MM.1S (cell line): Measurements from ENCODE around the gene NDFIP1.

Experiments
- EZH2 ChIP-seq: fragments of 300-600 bp; sonication (generic); optimal IDR thresholded peaks from 2 replicates; pipeline ENCODE3; 2017; ENCODE audit warnings: low read depth, mild to moderate bottlenecking, antibody characterized with exemption, low read length, mixed read lengths
- EZH2phosphoT487 ChIP-seq: fragments of 300-600 bp; sonication (generic); IDR thresholded peaks from 2 replicates; pipeline ENCODE4 v1.6.1; 2018; ENCODE audit warnings: antibody characterized with exemption, low read length
- TF ChIP-seq, protein P1 (sequence below): fragments of 300-600 bp; sonication (generic); IDR thresholded peaks from 2 replicates; pipeline ENCODE4 v1.5.1; 2016; ENCODE audit warnings: antibody characterized with exemption, low read length, mixed read lengths

DNA sequence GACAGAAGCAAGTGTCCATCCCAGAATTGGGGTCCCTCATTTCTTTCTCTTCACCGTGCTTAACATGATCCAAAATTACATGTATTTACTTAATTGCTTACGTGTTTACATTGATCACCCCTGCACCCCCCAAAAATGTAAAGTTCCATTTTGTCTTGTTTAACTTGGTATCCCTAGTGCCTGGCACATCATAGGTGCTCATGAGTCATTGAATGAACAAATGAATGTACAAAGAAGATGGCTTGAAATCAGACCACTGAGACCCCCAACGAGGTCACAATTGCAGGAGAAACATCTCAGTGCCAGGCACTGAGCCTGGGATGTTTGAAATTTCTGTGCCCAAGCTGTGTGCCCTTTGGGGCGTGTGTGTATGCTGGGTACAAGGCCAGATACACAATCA is 45.2 kb upstream of the NDFIP1 start:
- TF ChIP-seq, protein P1, sequence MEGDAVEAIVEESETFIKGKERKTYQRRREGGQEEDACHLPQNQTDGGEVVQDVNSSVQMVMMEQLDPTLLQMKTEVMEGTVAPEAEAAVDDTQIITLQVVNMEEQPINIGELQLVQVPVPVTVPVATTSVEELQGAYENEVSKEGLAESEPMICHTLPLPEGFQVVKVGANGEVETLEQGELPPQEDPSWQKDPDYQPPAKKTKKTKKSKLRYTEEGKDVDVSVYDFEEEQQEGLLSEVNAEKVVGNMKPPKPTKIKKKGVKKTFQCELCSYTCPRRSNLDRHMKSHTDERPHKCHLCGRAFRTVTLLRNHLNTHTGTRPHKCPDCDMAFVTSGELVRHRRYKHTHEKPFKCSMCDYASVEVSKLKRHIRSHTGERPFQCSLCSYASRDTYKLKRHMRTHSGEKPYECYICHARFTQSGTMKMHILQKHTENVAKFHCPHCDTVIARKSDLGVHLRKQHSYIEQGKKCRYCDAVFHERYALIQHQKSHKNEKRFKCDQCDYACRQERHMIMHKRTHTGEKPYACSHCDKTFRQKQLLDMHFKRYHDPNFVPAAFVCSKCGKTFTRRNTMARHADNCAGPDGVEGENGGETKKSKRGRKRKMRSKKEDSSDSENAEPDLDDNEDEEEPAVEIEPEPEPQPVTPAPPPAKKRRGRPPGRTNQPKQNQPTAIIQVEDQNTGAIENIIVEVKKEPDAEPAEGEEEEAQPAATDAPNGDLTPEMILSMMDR = no peak
- TF ChIP-seq EZH2 (no peak), EZH2phosphoT487 (no peak)
